HG02884 (cell line): ENCODE results near the gene PXMP4.

ENCODE experiments used
- ATAC-seq: cut with Tn5 transposase; IDR thresholded peaks from one replicate; pipeline ENCODE4 v1.9.1; 2021; ENCODE audit warnings: mild to moderate bottlenecking, moderate library complexity; ENCODE audit not compliant: unreplicated experiment

PXMP4 gene

GRCh38 chr20:33685328-33686099 lies 34.6 kb downstream of the PXMP4 start:
- ATAC-seq, result peak; percentile 36

GRCh38 chr20:33684533-33685327 lies 35.4 kb downstream of the PXMP4 start:
- ATAC-seq, result no peak

GRCh38 chr20:33681728-33682353 lies 38.3 kb downstream of the PXMP4 start:
- ATAC-seq, result no peak

GRCh38 chr20:33681288-33681687 lies 38.8 kb downstream of the PXMP4 start:
- no peak for ATAC-seq

- no peak for ATAC-seq
Observed at GRCh38 chr20:33680686-33681085, 39.4 kb downstream of the PXMP4 start.

- ATAC-seq, result no peak
Observed at GRCh38 chr20:33679758-33680485, 40.2 kb downstream of the PXMP4 start.

GRCh38 chr20:33677991-33678702 lies 42.0 kb downstream of the PXMP4 start:
- no peak for ATAC-seq

- ATAC-seq, result no peak
Observed at GRCh38 chr20:33676652-33677645, 43.2 kb downstream of the PXMP4 start.

GRCh38 chr20:33676121-33676520 lies 44.0 kb downstream of the PXMP4 start:
- ATAC-seq, result no peak

- no peak for ATAC-seq
Observed at GRCh38 chr20:33675136-33675959, 44.8 kb downstream of the PXMP4 start.

GRCh38 chr20:33674294-33675135 lies 45.6 kb downstream of the PXMP4 start, which contains the start of gene NECAB3:
NECAB3 (minus strand) TSS chr20:33674428; CDS start chr20:33674352, 76 bp downstream.
- no peak for ATAC-seq

GRCh38 chr20:33673410-33674293 lies 46.5 kb downstream of the PXMP4 start:
- ATAC-seq, result no peak

GRCh38 chr20:33673114-33673409 lies 47.0 kb downstream of the PXMP4 start:
- no peak for ATAC-seq

GRCh38 chr20:33672426-33673113 lies 47.5 kb downstream of the PXMP4 start:
- ATAC-seq, result no peak

- no peak for ATAC-seq
Observed at GRCh38 chr20:33671573-33672288, 48.4 kb downstream of the PXMP4 start.
